Measurements from ENCODE around the gene PCDHGA6. TPM values are rescaled to one million over a fixed set of nuclear protein-coding genes. Genes with fewer than 3 reads are reported as not detected.
"Not testable (repeated sequence)": the region's sequence is repeated elsewhere in the genome, so short reads cannot be mapped to it uniquely, and the experiment has no call there.

Gene PCDHGA6
- total and polyA plus RNA-seq, 2 of the 8 experiments (the other 6 are each of a cell fraction or from before 2014, with no cell fraction given) = 1.4 to 2.0 TPM

DNA sequence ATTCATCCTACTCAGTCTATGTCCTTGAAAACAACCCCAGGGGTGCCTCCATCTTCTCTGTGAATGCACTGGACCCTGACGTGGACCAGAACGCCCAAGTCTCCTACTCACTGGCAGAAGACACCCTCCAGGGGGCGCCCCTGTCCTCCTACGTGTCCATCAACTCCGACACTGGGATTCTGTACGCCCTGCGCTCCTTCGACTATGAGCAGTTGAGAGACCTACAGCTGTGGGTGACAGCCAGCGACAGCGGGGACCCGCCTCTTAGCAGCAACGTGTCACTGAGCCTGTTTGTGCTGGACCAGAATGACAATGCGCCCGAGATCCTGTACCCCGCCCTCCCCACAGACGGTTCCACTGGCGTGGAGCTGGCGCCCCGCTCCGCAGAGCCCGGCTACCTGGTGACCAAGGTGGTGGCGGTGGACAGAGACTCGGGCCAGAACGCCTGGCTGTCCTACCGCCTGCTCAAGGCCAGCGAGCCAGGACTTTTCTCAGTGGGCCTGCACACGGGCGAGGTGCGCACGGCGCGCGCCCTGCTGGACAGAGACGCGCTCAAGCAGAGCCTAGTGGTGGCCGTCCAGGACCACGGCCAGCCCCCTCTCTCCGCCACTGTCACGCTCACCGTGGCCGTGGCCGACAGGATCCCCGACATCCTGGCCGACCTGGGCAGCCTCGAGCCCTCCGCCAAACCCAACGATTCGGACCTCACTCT is 1.9 kb downstream of the PCDHGA6 start:
- FAIRE-seq; H3K4ac ChIP-seq (replicated peaks; ENCODE audit: insufficient read length, low read depth, low read length); H3K56ac ChIP-seq (replicated peaks; ENCODE audit: insufficient read length, low read depth, low read length); H2BK15ac ChIP-seq (ENCODE audit: low read length); H3K4me2 ChIP-seq (ENCODE audit: insufficient read depth in 1 of 2, low read depth in 2 of 2, low read length in 2 of 2); H3K9ac ChIP-seq (replicated peaks in 1 of 4; ENCODE audit: extremely low read depth in 1 of 4, low read depth in 3 of 4, low read length in 3 of 4); H3K4me3 ChIP-seq (ENCODE audit: extremely low read depth in 1 of 4, insufficient read depth in 2 of 4, low read depth in 3 of 4, low read length in 4 of 4); H2BK12ac ChIP-seq (ENCODE audit: low read depth, low read length); H4K8ac ChIP-seq (ENCODE audit: extremely low read depth, insufficient read depth, low read length); H3K4me1 ChIP-seq (replicated peaks in 1 of 4; ENCODE audit: control insufficient read depth in 3 of 4, insufficient read depth in 4 of 4, low read length in 3 of 4); H3K23me2 ChIP-seq (ENCODE audit: low read depth, low read length); H4K20me1 ChIP-seq (replicated peaks in 1 of 2; ENCODE audit: control insufficient read depth in 1 of 2, insufficient read depth in 2 of 2, low read length in 2 of 2); H3K14ac ChIP-seq (ENCODE audit: insufficient read length); H2AFZ ChIP-seq (ENCODE audit: low read length); H2AK5ac ChIP-seq (ENCODE audit: low read depth, low read length); H2BK20ac ChIP-seq (ENCODE audit: low read length); H3K79me1 ChIP-seq (ENCODE audit: low read depth, low read length); H3K27me3 ChIP-seq (replicated peaks in 1 of 4; ENCODE audit: control insufficient read depth in 3 of 4, extremely low read depth in 1 of 4, insufficient read depth in 3 of 4, low read length in 3 of 4); H3K79me2 ChIP-seq (ENCODE audit: control insufficient read depth in 1 of 2, insufficient read depth in 2 of 2, low read length in 2 of 2); H3K27ac ChIP-seq (ENCODE audit: low read depth, low read length); H2BK5ac ChIP-seq (ENCODE audit: low read depth, low read length); H2BK120ac ChIP-seq (replicated peaks; ENCODE audit: low read depth, low read length); H3K18ac ChIP-seq (ENCODE audit: extremely low read depth, low read length); H3K23ac ChIP-seq (ENCODE audit: insufficient read length); H4K91ac ChIP-seq (replicated peaks; ENCODE audit: insufficient read length, low read length); H3K36me3 ChIP-seq (ENCODE audit: control insufficient read depth in 2 of 4, insufficient read depth in 4 of 4, low read length in 3 of 4); H4K5ac ChIP-seq (ENCODE audit: insufficient read length, low read depth, low read length); POLR2A ChIA-PET (ENCODE audit: partially characterized antibody): not testable (repeated sequence)
- 94% methylated on average over 24 of the region's 48 CpGs; no CpG with 5 or more reads in 1 of the 2 experiments for WGBS, 2 experiments (ENCODE audit: extremely low coverage in 1 of 2, insufficient coverage in 1 of 2, insufficient read length in 1 of 2, insufficient replicate concordance in 2 of 2, low coverage in 1 of 2, low lambda C conversion rate in 2 of 2, missing lambda C conversion rate in 1 of 2)
- H3K9me3 ChIP-seq (ENCODE audit: insufficient read depth in 2 of 2, low read depth in 1 of 2, low read length in 1 of 2) = peaks cover 36 to 45% of the 10 kb centered on the region in 2 experiments; a peak in 3 of 4 replicates
- CTCF ChIA-PET (ENCODE audit: partially characterized antibody) = interaction anchor here (0.8 to 2.9 kb wide), 8 partner anchors 12 to 146 kb away, joined by 3 to 11 read pairs (median 5); partner anchors contain the start of genes PCDHGA5, PCDHGB2 and PCDHGB4
- peak in 2 of 3 experiments; percentile 6 to 24; a peak in 3 of 4 replicates for TF ChIP-seq CTCF (IDR thresholded peaks at IDR 0.05; ENCODE audit: control extremely low read depth in 1 of 3, insufficient read depth in 1 of 3, low read depth in 1 of 3, low read length in 3 of 3)
- peak in 1 of 2 experiments; percentile 47 for DNase-seq (ENCODE audit: low read depth in 1 of 2, low spot score in 2 of 2)

All from H1 (cell line).